SH-SY5Y (cell line): ENCODE measurements around the gene TRPM3.

Experiments
- GATA2 ChIP-seq: IDR thresholded peaks from 2 replicates; pipeline ENCODE4 v1.6.1; 2011; ENCODE audit warnings: mild to moderate bottlenecking, low read depth, low read length
- GATA3 ChIP-seq: IDR thresholded peaks from 2 replicates; pipeline ENCODE4 v1.6.1; 2011; ENCODE audit warnings: low read depth, mild to moderate bottlenecking, low read length, moderate library complexity

DNA sequence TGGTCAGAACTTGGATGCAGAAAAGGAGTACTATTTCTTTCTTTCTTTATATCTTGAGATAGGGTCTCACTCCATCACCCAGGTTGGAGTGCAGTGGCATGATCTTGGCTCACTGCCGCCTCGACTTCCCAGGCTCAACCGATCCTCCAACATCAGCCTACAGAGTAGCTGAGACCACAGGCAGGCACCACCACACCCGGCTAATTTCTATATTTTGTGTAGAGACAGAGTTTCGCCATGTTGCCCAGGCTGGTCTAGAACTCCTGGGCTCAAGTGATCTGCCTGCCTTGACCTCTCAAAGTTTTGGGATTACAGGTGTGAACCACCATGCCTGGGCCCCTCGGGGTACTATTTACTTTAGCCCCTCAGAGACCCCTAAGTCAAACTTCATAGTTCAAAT, 323.4 kb downstream of the TRPM3 start:
- no peak for TF ChIP-seq GATA3
- no peak for TF ChIP-seq GATA2
